NCI-H69 (cell line): ENCODE data around the gene MED14.
"Not testable (repeated sequence)": the region's sequence is repeated elsewhere in the genome, so short reads cannot be mapped to it uniquely, and the experiment has no call there.

Experiments used
- DNase-seq: peaks from one replicate; lab custom pipeline; 2025; lab: John Stamatoyannopoulos, UW

Gene MED14

DNA sequence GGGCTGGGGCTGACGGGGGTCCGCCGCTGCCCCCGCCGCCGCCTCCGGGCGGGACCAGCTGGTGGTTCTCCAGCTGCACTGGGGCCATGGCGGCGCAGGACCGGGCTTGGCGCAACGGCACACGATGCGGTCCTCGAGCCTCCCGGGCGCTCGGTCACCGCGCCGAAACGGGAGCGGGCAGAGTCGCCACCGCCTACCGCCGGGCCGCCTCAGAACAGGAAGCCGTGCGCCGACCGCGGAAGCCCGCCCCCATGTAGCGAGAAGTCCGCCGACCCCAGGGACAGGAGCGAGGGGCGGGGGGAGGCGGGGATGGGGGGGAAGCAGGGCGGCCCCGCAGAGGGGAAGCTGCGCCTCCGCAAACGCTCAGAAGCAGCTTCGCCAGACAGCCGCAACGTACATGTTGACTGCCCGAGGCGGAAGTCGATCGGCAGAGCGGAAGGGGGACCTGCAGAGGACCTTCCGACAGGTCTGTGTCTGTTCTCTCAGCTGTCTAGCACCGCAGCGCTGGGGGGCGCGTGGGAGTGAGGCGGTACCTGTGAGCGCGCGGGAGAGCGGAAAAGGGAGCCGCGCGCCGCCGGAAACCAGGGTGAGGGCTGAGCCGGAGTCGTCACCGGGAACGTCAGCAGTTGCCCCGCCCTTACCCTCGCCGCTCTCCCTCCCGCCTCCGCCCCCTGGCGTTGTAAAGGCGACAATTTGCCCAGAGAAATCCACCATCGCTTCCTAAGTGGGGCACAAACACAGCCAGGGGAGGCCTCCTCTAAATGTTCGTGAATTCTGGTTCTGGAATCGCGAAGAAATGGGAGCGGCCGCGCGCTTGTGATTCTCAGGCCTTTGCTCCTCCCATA lies at the start of gene MED14:
MED14 (minus strand) TSS at position 218 of the 845 bp plus-strand sequence; CDS start at position 88, 130 bp downstream.
- DNase-seq, result peak; percentile 94

DNA sequence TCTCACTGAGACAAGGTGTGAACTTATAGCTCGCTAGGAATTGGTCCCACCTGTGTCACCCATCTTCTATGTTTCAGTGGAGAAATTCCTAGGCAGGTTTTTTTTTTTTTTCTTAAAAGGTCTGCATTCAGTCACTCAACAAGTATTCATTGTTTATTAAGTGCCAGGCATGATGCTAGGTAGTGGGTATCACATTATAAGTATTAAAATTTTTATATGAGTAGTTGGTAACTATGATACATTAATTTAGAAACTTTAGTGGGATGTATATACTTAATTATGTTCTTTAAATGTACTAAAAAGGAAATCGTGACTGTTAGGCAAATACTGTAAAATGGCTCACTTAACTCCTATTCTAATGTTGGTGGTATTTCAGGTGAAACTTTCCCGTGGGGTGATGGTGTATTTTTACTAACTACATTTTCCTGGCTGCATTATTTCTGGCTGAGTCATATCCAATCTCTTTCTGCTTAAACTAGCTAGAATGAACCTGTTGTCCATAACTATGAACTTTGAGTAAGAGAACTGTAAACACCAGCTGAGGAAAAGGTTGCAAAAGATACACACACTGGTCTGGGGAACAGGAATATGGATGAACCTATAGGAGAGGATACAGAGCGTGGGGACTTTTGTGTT lies 49.3 kb upstream of the MED14 start:
- DNase-seq, result no peak

DNA sequence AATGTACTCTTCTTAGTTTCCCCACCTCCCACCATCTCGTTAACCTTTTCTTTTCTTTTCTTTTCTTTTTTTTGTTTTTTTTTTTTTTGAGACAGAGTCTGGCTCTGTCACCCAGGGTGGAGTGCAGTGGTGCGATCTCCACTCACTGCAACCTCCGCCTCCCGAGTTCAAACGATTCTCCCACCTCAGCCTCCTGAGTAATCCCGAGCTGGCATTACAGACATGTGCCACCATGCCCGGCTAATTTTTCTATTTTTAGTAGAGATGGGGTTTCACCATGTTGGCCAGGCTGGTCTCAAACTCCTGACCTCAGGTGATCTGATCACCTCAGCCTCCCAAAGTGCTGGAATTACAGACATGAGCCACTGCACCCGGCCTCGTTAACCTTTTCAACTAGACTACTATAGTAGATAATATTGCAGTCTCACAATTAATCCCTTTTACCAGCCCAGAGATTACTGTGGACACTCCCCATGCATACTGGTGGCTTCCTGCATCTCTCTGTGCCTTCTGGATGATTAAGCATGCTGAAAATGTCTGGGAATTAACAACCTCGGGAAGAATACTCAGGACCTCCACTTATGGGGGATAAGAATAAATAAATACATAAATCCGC lies 47.4 kb upstream of the MED14 start:
- DNase-seq, result not testable (repeated sequence)

DNA sequence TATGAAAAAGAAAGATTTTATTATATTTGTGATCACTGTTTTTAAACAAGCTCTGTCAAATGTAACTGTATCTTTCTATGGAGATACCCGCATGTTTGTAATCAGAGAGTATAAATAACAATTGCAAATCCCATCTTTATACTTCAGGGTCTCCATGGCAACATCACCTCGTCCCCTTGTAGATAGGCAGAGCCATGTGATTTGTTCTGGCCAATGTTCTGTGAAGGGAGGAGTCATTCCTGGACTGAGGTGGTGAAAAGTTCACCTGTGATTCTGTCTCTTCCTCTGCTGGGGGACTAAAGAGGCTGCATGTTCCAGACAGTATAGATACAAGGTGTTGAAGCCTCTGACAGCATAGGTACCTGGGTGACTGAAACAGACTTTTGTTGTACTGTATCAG lies 45.6 kb upstream of the MED14 start:
- DNase-seq, result no peak

DNA sequence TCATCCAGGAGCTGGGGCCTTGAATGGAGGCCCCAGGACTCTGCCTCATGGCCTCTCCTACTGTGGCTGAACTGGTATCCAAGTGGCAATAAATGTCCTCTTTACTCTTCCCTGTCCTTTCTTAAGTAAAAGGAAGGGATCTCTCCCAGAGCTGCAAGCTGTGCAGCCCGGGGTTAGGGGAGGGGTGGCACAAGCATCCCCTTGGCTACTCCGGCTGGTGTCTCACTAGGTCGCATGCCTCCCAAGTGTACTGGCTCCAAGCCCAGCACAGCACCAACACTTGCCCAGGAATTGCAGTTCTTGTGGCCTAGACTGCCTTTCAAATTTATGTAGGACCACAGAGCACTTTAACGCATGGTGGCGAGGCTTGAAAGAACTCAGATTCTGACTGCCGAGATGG lies 44.7 kb upstream of the MED14 start:
- no peak for DNase-seq

DNA sequence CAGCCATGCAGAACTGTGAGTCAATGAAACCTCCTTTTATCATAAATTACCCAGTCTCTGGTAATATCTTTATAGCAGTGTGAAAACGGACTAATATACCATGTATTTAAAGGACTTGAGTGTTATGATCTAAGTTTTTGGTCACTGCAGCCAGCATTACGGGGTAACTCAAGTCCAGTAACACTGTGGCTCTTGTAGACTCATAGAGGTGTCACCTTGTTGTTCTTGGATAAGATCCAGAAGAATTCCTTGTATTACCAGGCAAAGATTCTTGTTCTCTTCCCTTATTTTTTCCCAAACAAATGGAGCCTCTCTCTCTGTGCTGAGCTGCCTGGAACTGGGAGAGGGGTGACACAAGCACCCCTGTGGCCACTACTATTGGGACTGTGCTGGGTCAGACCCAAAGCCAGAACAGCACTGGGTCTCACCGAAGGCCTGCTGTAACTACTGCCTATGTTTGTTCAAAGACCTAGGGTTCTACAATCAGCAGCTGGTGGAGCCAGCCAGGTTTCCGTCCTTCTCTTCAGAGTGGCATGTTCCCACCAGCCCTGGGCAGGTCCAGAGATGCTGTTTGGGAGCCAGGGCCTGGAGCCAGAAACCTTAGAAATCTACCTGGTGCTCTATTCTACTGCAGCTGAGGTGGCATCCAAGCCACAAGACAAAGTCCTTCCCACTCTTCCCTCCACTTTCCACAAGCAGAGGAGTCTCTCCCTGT lies 43.7 kb upstream of the MED14 start:
- no peak for DNase-seq

DNA sequence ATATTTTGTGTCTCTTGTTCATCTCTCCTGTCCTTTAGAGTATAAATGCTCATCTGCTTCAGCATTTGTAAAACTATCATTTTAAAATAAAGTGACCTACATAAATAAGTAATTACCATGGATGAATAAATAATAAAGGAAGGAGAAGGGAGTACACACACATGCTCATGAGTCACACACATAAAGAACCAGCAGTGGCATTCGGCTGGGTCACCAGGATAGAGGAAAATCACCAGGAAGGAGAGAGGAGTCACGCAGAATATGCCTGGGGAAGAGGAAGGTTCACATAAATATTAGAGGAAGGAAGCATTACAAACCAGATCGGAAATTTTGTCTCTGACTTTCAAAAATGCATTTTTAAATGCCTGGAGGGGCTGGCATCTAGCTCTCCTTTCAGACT lies 38.5 kb upstream of the MED14 start:
- DNase-seq, result peak; percentile 41

DNA sequence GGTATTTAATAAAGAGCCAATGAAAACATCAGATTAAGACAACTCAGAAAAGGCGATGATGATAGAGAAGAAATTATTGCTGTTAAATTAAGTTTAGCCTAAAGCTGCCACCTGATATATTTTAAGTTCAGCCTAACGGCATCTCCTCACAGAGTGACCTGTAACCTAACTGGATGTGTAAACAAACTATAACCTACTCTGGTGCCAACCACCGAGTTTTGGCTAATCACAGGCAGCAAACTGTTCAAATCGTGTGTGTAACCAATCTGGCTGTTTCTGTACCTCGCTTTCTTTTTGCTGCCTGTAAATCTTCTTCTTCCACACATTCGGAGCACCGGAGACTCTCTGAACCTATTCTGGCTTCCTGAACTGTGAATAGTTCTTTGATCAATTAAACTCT lies 37.8 kb upstream of the MED14 start:
- DNase-seq, result no peak

DNA sequence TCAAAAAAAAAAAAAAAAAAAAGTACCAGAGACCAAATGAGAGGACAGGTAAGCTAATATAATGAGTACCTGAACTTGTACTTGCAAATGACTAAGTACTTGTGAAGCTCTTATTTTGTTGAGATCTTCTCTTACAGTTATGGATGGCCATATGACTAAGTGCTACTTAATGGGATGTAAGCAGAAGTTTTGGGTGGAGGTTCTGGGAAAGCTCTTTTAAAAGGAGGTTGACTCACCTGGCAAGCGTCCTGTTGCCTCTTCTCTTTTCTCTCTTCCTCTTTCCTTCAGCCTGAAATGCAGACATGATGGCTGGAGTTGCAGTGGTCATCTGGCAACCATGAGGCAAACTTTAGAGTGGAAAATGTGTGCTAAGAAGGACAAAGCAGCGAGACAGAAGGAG lies 36.9 kb upstream of the MED14 start:
- no peak for DNase-seq

DNA sequence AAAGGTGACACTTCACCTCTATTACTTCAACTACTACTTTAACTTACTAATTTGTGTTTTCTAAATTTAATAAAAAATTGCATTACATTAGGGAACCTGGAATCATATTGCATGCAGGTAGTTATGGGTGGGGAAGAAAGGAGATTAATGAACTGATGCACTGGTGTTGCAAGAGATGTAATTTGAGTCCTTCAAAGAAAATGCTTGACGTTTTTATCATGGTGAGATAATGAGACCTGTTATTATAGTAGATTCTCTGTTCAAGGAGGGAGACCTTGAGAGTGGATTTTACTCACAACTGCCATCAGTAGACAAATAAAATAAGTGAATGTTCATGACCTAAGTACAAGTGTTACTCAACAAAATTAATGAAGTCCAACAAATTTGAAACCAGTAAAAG lies 26.4 kb upstream of the MED14 start:
- peak; percentile 63 for DNase-seq

DNA sequence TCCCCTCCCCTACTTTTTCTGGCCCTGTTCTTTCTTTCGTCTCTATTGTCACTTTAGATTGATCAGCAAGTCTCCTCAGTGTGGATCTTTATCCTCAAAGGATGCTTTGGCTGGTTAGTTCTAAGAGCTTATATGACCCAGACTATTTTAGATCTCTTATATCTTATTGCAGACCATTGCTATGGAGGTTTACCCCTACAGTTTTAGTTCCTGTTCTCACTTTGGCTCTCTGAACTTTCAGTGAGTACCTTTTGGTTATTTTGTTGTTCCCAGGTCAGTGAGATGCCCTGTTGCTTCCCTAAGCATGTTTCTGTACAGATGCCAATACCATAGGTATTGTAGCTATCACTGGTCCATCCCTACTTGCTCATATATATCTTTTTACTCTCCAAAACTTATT lies 24.0 kb upstream of the MED14 start:
- no peak for DNase-seq

DNA sequence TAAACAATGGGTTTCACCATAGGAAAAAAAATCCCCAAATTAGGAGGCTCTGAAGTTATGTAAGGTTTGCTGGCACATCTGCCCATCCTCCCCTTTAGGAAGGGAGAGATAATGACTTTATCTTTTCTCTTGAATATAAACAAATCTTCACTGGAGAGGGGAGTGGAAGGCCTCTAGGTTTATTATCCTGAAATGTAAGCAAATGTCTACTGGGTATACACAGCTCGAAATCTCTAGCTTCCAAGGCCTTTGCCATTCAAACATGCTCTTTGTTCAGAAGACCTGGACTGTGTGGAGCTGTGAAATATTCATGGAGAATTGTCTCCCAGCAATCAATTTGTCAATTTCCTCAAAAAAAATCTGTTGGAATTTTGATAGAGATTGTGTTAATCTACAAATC lies 21.7 kb upstream of the MED14 start:
- peak; percentile 4 for DNase-seq

DNA sequence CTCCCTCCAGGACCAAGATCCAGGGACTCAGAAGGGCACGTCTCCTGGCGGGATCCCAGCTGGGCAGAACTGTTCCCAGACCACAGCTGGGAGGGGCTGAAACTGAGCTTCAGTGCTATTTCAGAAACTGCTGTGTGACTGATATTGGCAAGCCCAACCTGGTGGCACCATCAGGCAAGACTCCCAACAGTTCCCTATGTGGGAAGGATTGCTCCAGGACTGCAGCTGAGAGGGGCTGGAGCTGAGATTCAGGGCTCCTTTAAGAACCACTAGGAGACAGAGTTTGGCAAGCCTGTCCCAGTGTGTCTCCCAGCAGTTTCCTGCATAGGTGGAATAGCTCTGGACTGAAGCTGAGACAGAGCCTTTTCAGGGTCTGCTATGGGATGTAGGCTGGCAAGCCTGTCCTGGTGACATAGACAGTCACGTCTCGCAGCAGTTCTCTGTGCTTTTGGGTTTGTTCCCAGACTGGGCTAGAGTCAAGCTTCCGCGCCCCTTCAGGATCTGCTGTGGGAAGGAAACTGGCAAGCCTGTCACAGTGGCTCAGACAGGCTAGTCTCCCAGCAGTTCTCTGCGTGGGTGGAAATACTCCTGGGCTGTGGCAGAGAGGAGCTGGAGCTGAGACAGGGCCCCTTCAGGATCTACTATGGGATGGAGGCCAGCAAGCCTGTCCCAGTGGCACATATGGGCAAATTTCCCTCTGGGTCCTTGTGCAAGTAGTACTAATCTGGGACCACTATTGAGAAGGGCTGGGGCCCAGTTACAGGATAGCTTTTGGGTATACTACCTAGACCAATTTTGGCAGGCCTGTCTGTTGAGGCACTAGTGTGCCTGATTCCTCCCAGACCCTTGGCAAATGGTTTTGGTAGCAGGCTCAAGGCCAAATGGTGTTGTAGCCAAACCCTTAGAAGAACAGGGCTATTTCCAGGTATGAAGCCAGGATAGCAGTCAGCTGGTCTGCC lies 20.2 kb upstream of the MED14 start:
- no peak for DNase-seq

DNA sequence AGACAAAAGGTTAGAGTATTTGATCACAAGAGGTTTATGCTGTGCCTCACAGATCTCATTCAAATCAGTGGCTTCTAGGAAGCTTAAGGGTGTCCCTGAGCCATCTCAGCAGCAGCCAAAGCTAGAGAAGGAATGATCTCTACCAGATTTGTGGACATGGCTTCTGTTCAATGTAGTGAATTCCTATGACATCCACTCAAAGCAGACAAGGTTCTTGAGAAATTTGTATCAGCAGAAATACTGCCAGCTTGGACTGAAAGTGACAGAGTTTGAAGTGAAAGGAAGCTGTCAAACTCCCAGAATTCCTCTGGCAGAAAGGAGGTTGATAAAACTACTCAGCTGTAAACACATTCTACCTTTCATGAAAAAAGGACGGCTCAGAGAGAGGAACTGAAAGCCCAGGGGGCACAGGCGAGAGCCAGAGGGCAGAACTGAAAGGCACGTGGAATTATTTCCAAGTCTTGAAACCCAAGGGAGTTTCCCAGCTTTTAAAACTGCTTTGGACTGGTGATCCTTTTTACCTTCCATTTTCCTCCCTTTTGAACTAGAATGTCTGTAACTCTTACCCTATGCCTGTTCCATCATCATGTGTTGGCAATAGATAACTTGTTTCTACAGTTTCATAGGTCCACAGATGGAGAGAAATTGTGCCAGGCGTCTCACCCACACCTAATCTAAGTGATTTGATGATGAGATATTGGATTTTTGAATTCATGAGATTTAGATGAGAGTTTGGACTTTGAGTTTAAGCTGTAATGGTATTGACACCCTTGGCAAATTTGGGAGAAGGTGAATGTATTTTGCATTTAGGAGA lies 14.5 kb upstream of the MED14 start:
- DNase-seq, result no peak

DNA sequence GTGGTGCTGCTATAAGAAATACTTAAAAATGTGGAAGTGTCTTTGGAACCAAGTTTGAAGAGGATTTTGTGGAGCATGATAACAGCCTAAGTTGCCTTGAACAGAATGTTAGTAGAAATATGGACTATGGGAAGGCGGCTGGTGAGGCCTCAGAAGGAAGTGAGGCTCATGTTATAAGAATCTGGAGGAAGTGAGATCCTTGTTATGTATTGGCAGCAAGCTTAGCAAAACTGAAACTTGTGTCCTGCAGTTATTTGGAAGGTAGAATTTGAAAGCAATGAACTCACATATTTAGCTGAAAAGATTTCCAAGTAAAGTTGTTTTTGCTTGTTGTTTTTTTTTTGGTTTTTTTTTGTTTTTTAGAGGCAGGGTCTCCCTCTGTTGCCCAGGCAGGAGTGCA lies 13.6 kb upstream of the MED14 start:
- no peak for DNase-seq

DNA sequence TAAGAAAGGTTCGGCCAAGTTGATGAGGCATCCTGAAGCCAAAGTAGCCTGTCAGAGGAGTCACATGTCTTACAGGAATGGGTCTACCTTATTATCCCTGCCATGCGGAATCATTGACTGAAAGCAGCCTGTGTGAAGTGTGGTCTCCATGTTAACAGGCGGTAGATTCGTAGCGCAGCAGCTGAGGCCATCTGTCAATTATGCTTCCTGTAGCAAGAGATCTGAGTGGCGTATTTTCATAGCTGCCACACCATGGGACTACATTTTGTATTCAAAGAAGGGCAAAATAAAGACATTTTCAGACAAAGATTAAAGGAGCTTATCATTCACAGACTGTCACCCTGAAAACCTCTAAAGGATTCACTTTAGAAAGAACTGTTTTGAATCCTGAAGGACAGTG lies 11.2 kb upstream of the MED14 start:
- peak; percentile 48 for DNase-seq

DNA sequence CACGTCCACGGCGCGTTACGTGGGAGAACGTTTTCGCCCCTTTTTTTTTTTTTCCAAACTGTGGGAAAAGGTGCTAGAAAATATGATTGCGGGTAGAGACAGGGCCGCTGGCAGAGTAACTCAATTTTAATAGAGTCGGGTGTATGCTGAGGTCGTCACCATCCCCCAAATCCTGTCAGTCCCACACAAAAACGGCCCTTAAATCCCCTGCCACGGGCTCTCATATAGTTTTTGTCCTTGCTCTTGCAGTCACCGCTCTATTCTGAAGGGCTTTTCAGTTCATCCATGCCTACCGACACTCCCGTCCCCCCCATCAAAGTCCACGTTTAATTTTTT lies 796 bp upstream of the MED14 start:
- peak; percentile 56 for DNase-seq

DNA sequence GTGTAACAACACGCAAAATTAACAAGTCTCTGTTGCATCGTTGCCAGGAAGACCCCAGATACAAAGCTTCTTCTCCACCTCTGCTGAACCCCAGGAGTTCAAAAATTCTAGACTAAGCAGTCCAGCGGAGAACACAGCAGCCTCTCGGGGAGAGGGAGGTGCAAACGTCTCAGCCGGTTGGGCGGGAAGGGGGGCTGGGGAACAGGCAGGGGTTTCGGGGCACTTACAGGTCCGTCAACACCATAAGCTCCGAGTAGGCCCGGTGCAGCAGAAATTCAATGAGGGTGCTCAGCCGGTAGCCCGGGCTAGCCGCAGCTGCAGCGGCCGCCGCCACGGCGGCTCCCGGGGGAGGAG lies 394 bp downstream of the MED14 start:
- DNase-seq, result peak; percentile 69

DNA sequence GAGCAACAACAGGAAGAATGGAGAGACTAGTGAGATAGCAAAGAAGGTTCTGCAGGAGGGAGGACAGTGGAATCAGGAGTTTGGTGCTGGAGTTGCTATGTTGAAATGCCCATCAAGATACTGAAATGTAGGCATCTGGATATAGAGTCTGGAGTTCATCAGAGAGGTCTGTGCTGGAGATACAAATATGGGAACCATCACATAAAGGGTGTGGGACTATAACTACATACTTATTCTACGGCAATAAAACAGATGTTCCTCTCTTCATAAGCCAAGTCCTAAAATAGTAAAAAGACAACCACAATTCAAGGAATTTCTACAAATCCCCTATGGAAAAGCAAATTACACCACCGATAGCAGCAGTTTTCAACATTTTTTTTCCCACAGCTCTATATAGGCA lies 1.6 kb downstream of the MED14 start:
- DNase-seq, result no peak

DNA sequence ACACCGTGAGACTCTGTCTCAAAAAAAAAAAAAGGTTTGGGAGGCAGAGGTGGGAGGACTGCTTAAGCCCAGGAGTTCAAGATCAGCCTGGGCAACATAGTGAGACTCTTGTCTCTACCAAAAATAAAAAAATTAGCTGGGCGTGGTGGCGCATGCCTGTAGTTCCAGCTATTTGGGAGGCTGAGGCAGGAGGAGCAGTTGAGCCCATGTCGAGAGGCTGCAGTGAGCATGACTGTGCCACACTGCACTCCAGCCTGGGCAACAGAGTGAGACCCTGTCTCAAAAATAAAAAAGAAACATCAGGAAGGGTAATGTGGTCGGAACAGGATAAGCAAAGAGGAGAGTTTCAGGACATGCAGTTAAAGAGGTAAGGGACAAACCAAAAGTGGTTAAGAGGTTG lies 2.8 kb downstream of the MED14 start:
- not testable (repeated sequence) for DNase-seq
